ENCODE measurements around the gene PARVB.
"Not testable (repeated sequence)": the region's sequence is repeated elsewhere in the genome, so short reads cannot be mapped to it uniquely, and the experiment has no call there.

PARVB gene

GRCh38 chr22:43996981-43997265 lies 27.2 kb upstream of the PARVB start:
- DNase-seq (ENCODE audit: extremely low read depth in 1 of 2, low read depth in 1 of 2), result no peak

DNA sequence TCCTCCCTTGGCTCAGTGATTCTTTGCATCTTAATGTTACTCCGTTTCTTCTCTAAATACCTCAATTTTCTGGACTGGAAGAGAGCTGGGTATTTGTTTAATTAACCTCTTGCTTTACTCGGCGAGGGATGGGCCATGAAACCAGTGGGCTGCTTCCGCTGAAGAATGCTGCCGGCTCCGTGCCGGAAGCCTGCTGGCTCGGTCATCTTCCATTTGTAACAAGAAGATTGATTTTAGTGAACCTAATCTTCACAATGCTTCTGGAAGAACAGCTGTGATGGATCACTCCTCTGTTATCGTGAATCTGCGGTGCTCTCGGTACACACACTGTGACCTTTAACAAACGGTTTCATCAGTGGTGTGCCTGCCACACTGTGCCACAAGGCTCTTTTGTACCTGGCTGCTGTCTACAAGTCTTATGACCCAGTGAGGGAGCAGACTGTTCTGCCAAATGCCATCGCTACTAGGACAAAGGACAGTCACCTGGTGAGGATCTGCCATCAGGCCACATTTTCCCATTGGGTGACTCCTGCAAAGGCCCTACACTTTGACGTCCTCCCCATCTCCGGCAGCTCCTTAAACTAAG lies 25.3 kb upstream of the PARVB start:
- no peak for DNase-seq (ENCODE audit: extremely low read depth in 1 of 2, low read depth in 1 of 2)

DNA sequence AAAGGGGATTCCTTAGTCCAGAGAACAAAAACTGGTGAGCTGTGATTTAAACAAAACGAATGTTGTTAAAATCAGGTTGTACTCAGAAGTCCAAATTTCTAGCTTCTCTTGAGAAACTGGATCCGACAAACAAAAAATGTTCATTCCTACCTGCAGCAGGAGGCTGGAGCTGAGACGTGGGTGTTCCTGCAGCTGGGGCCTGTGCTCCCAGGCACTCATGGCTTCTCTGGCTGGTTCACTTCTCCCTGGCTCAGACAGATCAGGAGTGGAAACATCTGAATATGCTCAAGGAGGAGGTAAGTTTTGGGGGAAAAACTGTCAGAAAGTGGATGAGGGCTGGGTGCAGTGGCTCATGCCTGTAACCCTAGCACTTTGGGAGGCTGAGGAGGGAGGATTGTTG lies 24.7 kb upstream of the PARVB start:
- DNase-seq (ENCODE audit: extremely low read depth in 1 of 2, low read depth in 1 of 2), result no peak

DNA sequence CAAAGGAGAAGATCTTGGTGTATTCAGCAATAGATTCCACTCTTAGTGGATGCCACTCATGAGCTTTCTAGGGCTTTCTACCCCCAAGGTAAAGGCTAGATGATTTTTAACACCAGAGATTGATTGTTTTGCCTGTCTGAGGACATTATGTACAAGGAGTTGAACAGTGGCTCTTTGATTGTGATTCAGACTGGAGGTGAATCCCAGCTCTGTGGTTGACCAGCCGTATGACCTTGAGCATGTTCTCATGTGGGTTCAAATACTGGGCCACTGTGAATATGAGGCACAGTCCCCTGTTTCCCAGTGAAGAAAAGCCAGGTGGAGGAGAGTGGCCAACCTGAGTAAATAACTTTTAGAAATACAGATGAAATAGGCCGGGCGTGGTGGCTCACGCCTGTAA lies 24.0 kb upstream of the PARVB start:
- DNase-seq (ENCODE audit: extremely low read depth in 1 of 2, low read depth in 1 of 2), result no peak

- no peak for DNase-seq (ENCODE audit: extremely low read depth in 1 of 2, low read depth in 1 of 2)
Measured at GRCh38 chr22:44001521-44001920, 22.6 kb upstream of the PARVB start.

DNA sequence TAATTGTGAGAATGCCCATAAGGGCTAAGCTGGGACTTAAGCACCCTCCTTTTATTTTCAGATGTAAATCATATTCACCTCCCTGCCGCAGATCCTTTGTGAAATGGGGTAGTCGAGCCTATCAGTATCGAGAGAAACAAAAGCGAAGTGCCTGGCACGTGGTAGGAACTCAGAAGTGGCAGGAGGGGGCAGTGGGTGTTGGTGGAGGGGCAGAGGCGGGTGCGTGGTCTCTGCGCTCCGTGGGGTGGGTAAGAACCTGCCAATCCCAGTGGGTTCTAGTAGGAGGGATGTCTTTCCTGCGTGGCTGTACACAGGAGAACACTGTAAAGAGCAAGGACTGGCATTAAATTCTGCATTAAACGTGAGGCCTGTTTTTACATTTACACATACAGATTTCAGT lies 21.8 kb upstream of the PARVB start:
- no peak for DNase-seq (ENCODE audit: extremely low read depth in 1 of 2, low read depth in 1 of 2)

DNA sequence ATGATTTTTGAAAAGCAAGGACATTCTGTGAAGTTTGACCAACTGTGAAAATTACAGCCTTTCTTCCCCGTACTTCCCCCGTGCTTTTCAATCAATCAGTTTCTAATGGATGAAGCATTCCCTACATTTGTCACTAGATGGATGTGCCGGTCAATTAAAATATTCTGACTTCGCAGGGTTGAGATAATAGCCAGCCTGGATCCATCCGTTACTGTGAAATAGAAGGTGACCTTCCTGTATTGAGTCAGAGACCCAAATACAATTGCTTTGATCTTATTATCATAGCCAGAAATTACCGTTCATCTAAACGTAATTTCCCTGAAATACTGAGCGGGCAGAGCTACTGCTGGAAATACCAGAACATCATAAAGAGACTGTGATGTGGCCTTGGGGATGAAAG lies 21.1 kb upstream of the PARVB start:
- DNase-seq (ENCODE audit: extremely low read depth in 1 of 2, low read depth in 1 of 2), result no peak

- DNase-seq (ENCODE audit: extremely low read depth in 1 of 2, low read depth in 1 of 2), result no peak
Measured at GRCh38 chr22:44003405-44004103, 20.5 kb upstream of the PARVB start.

DNA sequence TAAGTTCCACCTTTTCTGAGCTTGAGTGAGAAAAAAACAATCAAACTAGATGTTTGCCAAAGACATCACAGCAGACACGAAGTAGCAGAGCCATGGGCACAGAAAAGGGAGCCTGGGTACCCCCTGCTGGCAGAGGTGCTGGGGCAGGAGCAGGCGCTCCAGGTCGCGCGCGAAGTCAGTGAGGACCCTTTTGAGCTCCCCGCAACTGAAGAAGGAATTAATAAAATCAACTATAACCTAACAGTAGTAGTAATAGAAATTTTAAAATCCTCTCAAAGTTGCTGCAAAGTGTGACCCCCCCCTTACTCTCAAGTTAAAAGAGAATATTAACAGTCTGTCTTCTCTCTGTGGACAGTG lies 20.0 kb upstream of the PARVB start:
- no peak for DNase-seq (ENCODE audit: extremely low read depth in 1 of 2, low read depth in 1 of 2)

DNA sequence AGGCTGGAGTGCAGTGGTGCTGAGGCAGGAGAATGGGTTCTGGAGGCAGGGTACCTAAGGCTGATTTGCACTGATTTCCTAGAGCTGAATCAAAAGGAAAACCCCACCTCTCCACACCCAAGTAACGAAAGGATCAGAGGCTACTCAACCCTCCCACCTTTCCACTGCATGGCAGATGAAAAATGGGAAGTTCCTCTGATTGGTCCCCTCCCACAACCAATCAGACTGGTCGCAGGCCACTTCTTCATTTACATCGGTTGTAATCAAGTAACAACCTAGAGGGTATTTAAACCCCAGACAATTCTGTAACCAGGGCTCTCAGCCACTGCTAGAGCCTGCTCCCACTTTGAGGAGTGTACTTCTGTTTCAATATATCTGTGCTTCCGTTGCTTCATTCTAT lies 18.6 kb upstream of the PARVB start:
- no peak for DNase-seq (ENCODE audit: extremely low read depth in 1 of 2, low read depth in 1 of 2)

DNA sequence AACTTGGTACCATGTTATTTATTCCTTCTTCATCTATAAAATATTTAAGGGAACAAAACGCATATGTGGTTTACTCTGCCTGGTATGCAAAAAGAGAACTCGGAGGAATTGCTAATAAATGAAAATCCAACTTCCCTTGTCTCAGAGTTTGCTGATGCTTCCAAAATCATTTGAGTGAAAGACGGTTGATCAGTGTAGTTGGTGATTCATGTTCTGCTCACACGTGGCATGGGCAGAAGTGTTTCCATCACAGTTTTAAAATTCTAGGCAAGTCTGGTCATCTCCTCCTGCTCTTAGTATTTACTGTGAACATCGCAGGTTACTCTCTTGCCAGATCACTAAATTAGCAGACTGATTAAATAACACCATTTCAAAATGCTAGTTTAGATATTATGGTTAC lies 11.9 kb upstream of the PARVB start:
- no peak for DNase-seq (ENCODE audit: extremely low read depth in 1 of 2, low read depth in 1 of 2)

DNA sequence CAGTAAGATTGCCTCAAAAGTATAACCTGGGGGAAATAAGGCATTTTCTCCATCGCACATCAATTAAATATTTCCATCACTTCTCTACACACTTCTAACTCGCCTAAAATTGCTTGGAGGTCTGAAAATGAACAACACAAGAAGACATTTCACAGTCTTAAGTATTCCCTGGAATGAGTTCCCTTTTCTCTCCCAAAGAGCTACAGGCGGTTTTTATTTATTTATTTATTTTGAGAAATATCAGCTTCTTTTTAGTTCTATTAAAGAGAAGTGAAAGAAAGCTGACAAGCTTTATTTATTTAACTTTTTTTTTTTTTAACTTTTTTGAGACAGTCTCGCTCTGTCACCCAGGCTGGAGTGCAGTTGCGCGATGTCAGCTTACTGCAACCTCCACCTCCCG lies 11.5 kb upstream of the PARVB start:
- DNase-seq (ENCODE audit: extremely low read depth in 1 of 2, low read depth in 1 of 2), result no peak

DNA sequence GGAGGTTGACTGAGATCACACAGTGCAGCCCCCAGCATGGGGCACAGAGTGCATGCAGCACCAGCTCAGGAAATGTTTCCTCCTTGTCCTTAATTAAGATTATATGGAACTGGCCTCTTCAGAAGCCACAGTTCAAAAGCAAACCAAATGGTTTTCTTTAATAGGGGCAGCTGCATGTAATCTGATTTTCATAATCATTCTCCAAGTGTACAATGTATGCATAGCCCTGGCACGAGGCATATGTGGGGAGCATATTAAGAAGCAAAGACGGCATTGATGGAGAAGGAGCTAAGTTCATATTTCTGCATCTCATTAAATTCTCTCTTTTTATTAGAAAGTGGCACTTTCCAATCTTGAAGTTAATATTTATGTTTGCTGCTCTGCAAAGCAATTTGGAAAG lies 9.9 kb upstream of the PARVB start:
- no peak for DNase-seq (ENCODE audit: extremely low read depth in 1 of 2, low read depth in 1 of 2)

- not testable (repeated sequence) for DNase-seq (ENCODE audit: extremely low read depth in 1 of 2, low read depth in 1 of 2)
Measured at GRCh38 chr22:44016586-44016985, 7.5 kb upstream of the PARVB start.

DNA sequence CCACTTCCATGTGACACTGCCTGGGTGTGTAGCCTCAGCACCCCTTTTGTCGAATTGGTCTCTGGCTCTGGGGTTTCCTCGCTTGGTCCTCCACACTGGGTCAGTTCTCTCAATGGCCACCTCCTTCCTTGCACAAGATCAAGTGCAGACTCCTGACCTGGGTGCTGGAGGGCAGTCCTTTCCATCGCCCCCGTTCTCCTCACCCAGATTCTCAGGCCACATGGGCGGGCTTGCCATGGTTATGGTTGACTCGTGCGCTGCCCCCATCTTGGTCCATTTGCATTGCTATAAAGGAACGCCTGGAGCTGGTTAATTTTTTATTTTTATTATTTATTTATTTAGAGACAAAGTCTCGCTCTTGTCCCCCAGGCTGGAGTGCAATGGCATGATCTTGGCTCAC lies 5.5 kb upstream of the PARVB start:
- DNase-seq (ENCODE audit: extremely low read depth in 1 of 2, low read depth in 1 of 2), result no peak

DNA sequence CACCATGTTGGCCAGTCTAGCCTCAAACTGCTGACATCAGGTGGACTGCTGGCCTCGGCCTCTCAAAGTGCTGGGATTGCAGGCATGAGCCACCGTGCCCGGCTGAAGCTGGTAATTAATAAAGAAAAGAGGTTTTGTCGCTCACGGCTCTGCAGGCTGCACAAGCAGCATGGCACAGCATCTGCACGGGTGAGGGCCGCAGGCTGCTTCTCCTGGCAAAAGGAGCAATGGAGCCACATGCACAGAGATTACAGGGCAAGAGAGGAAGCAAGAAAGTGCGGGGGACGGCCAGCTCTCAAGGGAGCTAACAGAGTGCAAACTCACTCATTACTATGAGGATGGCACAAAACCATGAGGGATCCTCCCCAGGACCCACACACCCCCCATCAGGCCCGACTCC lies 4.7 kb upstream of the PARVB start:
- no peak for DNase-seq (ENCODE audit: extremely low read depth in 1 of 2, low read depth in 1 of 2)

DNA sequence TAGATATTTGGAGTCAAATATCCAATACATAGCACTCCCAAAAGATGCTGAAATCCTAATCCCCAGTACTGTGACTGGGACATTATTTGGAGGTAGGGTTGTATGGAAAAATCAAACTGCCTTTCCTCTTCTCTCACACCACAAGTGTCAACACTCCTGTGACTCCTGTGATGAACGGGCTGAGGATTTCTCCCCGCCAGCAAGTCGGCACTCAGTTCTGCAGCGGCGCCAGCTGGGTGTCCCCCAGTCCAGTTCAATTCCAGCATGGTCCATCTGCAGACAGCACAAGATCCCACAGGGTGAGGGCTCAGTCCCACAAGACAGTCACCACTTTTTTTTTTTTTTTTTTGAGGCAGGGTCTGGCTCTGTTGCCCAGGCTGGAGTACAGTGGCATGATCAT lies 4.3 kb upstream of the PARVB start:
- DNase-seq (ENCODE audit: extremely low read depth in 1 of 2, low read depth in 1 of 2), result no peak

GRCh38 chr22:44020981-44021380 lies 3.1 kb upstream of the PARVB start:
- DNase-seq (ENCODE audit: extremely low read depth in 1 of 2, low read depth in 1 of 2), result no peak

DNA sequence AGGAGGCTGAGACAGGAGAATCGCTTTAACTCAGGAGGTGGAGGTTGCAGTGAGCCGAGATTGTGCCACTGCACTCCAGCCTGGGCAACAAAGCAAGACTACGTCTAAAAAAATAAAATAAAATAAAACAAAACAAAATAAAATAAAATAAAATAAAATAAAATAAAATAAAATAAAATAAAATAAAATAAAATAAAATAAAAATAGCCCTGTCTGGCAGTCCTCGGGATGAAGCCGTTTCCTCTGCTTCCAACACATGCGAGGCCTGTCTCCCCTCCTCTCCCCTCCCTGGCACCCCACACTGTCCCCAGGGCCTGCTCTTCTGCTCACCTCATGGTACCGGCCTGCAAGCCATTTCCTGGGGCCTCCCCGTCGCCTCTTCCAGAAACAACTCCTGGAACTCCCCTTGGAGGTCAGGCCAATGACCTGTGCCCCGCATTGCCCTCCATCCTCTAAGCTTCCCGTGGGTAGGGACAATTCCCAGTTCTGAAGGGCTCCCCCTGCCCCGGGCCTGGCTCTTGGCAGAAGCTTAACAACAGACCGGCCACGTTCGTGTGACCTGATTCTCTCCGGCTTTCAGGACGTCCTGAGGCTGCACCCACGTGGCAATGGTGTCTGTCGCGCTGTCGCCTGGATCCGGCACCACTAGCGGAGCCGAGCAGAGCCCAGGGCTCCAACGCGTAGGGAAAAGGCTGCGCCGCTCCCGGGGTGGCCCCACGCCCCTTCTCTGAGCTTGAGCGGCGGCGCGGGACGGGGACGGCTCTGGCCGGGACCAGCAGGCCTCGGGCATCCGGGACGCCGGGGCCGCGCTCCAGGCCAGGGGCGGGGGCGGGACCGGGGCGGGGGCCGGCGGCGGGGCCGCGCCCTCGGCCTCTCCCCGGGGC lies 456 bp upstream of the PARVB start:
- DNase-seq (ENCODE audit: extremely low read depth in 1 of 2, low read depth in 1 of 2), result no peak

DNA sequence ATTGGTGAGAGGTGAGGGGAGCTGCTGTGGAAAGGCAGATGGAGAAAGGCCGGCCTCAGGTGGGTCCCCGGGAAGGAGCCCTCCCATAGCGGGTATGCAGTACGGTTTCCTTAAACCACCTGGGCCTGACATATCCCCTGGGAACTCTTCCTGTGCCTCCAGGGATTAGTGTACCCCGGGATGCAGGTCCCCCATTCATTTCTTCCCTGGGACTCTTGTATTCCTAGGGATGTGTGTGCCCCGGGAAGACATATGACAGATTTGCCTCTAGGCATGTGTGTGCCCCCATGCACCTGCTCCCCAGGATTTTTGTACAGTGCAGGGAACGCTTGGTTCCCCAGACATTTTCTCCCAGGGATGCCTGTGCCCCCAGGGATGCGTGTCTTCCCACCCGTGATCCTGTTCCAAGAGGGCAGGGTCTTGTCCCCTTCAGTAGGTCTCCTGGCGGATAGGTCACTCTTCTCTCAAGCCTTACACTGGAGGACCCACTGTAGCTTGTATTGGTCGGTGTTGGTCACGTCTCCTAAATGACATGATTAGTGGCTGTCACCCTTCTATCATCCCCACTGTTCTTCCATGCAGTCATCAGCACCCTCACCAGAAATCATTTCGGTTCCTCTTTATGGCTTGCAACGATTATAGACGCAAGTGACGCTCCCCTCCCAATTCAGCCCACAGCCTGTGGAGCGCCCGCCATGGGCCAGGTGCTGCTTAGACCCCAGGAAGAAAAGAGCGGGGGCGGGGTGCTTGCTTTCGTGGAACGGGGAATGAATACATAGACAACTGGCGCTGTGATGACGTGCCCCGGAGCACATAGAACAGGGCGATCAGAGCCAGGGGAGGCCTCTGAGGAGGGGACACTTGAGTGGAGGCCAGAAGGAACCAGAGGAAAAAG lies 1.3 kb downstream of the PARVB start:
- DNase-seq (ENCODE audit: extremely low read depth in 1 of 2, low read depth in 1 of 2), result no peak

GRCh38 chr22:44026066-44026629 lies 2.0 kb downstream of the PARVB start:
- no peak for DNase-seq (ENCODE audit: extremely low read depth in 1 of 2, low read depth in 1 of 2)

All from activated CD8-positive, alpha-beta memory T cell treated with anti-CD3 and anti-CD28 coated beads for 1 hour (primary cell).